Measurements from ENCODE around the gene RTL10.

- no peak for TF ChIP-seq SREBF1 (IDR thresholded peaks at IDR 0.05; ENCODE audit: low read length)
- no peak for TF ChIP-seq EZH2 (IDR thresholded peaks at IDR 0.05; ENCODE audit: borderline replicate concordance, control insufficient read depth, low read depth, low read length)
- no peak for TF ChIP-seq ETV6 (conservative IDR thresholded peaks at IDR 0.05 in 1 of 2, IDR thresholded peaks at IDR 0.05 in 1 of 2; ENCODE audit: borderline replicate concordance in 1 of 2, low read depth in 1 of 2)
- no peak for TF ChIP-seq CTCF (IDR thresholded peaks at IDR 0.05 in 2 of 3, conservative IDR thresholded peaks at IDR 0.05 in 1 of 3; ENCODE audit: control insufficient read depth in 2 of 3, extremely low read depth in 1 of 3, insufficient read depth in 1 of 3, low read depth in 3 of 3, low read length in 3 of 3)
- no peak for TF ChIP-seq MTA2 (IDR thresholded peaks at IDR 0.05; ENCODE audit: low read depth)
- no peak for TF ChIP-seq CBX5 (IDR thresholded peaks at IDR 0.05; ENCODE audit: low read depth)
- no peak for TF ChIP-seq RCOR1 (conservative IDR thresholded peaks at IDR 0.05; ENCODE audit: low read depth, low read length)
- no peak for TF ChIP-seq MTA3 (IDR thresholded peaks at IDR 0.05; ENCODE audit: borderline replicate concordance, low read length)
- no peak for TF ChIP-seq ZNF207 (IDR thresholded peaks at IDR 0.05; ENCODE audit: borderline replicate concordance)
- TF ChIP-seq HDGF (IDR thresholded peaks at IDR 0.05), result no peak
- no peak for TF ChIP-seq DPF2 (IDR thresholded peaks at IDR 0.05)
- TF ChIP-seq GABPA (IDR thresholded peaks at IDR 0.05; ENCODE audit: low read depth), result no peak
- no peak for TF ChIP-seq NFIC (IDR thresholded peaks at IDR 0.05; ENCODE audit: low read depth, low read length)
Measured at GRCh38 chr22:19825904-19826618, 28.6 kb downstream of the RTL10 start.
